SU-DHL-6 (cell line): ENCODE data around the gene CDK6.

Experiments
- CTCF ChIP-seq: fragments of 200-600 bp; sonication (generic); IDR thresholded peaks from one replicate; pipeline ENCODE4 v1.5.1; 2017; ENCODE audit warnings: antibody characterized with exemption, mild to moderate bottlenecking, low read length, moderate library complexity; ENCODE audit not compliant: insufficient read depth, poor library complexity, severe bottlenecking
- EZH2phosphoT487 ChIP-seq: fragments of 200-600 bp; sonication (generic), shearing (Covaris generic); conservative IDR thresholded peaks from 2 replicates; pipeline ENCODE4 v1.6.1; 2018; ENCODE audit warnings: mild to moderate bottlenecking, antibody characterized with exemption, low read length, moderate library complexity, mixed read lengths

GRCh38 chr7:92848851-92849250, 12.5 kb upstream of the CDK6 start:
- no peak for TF ChIP-seq CTCF
- no peak for TF ChIP-seq EZH2phosphoT487
